SK-N-SH (cell line): ENCODE results near the gene CDH22.

ENCODE experiments used
- CTCF ChIP-seq: fragments of 200-600 bp; sonication (generic); IDR thresholded peaks from 2 replicates; pipeline ENCODE4 v1.6.1; 2017; ENCODE audit warnings: antibody characterized with exemption, mild to moderate bottlenecking, moderate library complexity
- EP300 ChIP-seq, 2 experiments: IDR thresholded peaks; 2 replicates each; pipeline versions ENCODE4 v1.4.0 to v1.6.1; 2012; ENCODE audit warnings: borderline replicate concordance in 1 of 2, low read depth in 1 of 2, low read length in 1 of 2
- EZH2phosphoT487 ChIP-seq: fragments of 200-600 bp; sonication (generic); IDR thresholded peaks from 2 replicates; pipeline ENCODE4 v1.6.1; 2017; ENCODE audit warnings: low read depth, mixed run types, mild to moderate bottlenecking, antibody characterized with exemption, moderate library complexity, borderline replicate concordance
- FOSL2 ChIP-seq: IDR thresholded peaks from 2 replicates; pipeline ENCODE4 v1.4.0; 2012; ENCODE audit warnings: low read depth, mild to moderate bottlenecking, moderate library complexity, borderline replicate concordance
- FOXM1 ChIP-seq: IDR thresholded peaks from 2 replicates; pipeline ENCODE4 v1.4.0; 2012; ENCODE audit warnings: low read depth, mild to moderate bottlenecking
- GATA2 ChIP-seq: sonication (generic); formaldehyde crosslinking; IDR thresholded peaks from 2 replicates; pipeline ENCODE4 v1.5.0; 2020; ENCODE audit warnings: mild to moderate bottlenecking, missing genetic modification reagents
- JUND ChIP-seq: IDR thresholded peaks from 2 replicates; pipeline ENCODE4 v1.4.0; 2012
- MAX ChIP-seq: IDR thresholded peaks from 2 replicates; pipeline ENCODE4 v1.4.0; 2012; ENCODE audit warnings: low read depth
- NRF1 ChIP-seq: IDR thresholded peaks from 2 replicates; pipeline ENCODE4 v1.6.1; 2012; ENCODE audit warnings: low read depth, mild to moderate bottlenecking, low read length
- PBX3 ChIP-seq: IDR thresholded peaks from 2 replicates; pipeline ENCODE4; 2012
- RFX5 ChIP-seq: IDR thresholded peaks from 2 replicates; pipeline ENCODE4 v1.6.1; 2012; ENCODE audit warnings: mild to moderate bottlenecking, improper control_type of control experiment, low read length
- RXRA ChIP-seq: IDR thresholded peaks from 2 replicates; pipeline ENCODE4 v1.4.0; 2012; ENCODE audit warnings: low read depth, mild to moderate bottlenecking, borderline replicate concordance
- USF2 ChIP-seq: fragments of 150-350 bp; IDR thresholded peaks from 2 replicates; pipeline ENCODE4 v1.6.1; 2017; ENCODE audit warnings: antibody characterized with exemption, low read length, low read depth, borderline replicate concordance
- YY1 ChIP-seq: IDR thresholded peaks from 2 replicates; pipeline ENCODE4 v1.4.0; 2012; ENCODE audit warnings: low read depth, mild to moderate bottlenecking

- TF ChIP-seq PBX3 (no peak), NRF1 (no peak), YY1 (no peak), CTCF (no peak), USF2 (no peak), RFX5 (no peak), EP300 (IDR thresholded peaks at IDR 0.05; ENCODE audit: borderline replicate concordance in 1 of 2, low read depth in 1 of 2, low read length in 1 of 2) (no peak), GATA2 (CRISPR knock-in tag) (no peak), FOSL2 (no peak), EZH2phosphoT487 (no peak), JUND (no peak), FOXM1 (no peak), RXRA (no peak), MAX (no peak)
These were observed 122.1 kb downstream of the CDH22 start for GRCh38 chr20:46186210-46186609.
